GM12892 (cell line): ENCODE measurements around the gene NDUFB11.

Experiments
- POLR2A ChIP-seq: IDR thresholded peaks from 2 replicates; pipeline ENCODE4 v1.6.1; 2011; ENCODE audit warnings: low read depth, low read length, control low read depth
- POLR2AphosphoS5 ChIP-seq: IDR thresholded peaks from 2 replicates; pipeline ENCODE4 v1.6.1; 2011; ENCODE audit warnings: low read depth, low read length, control low read depth

- TF ChIP-seq POLR2AphosphoS5: no peak
- no peak for TF ChIP-seq POLR2A
Observed at GRCh38 chrX:47174376-47174775, 29.9 kb upstream of the NDUFB11 start.
